HTR-8/SVneo (cell line): ENCODE results near the gene TNIK.
"Not testable (repeated sequence)": the region's sequence is repeated elsewhere in the genome, so short reads cannot be mapped to it uniquely, and the experiment has no call there.

Source experiments
- DNase-seq: peaks from one replicate; pipeline ENCODE4 v3.0.0; 2011; ENCODE audit warnings: low spot score, mixed read lengths; ENCODE audit not compliant: insufficient read length
- FAIRE-seq: peaks from 2 replicates; lab custom pipeline; 2011; peaks lifted over from hg19 to GRCh38; lab: Jason Lieb, UNC

TNIK gene

DNA sequence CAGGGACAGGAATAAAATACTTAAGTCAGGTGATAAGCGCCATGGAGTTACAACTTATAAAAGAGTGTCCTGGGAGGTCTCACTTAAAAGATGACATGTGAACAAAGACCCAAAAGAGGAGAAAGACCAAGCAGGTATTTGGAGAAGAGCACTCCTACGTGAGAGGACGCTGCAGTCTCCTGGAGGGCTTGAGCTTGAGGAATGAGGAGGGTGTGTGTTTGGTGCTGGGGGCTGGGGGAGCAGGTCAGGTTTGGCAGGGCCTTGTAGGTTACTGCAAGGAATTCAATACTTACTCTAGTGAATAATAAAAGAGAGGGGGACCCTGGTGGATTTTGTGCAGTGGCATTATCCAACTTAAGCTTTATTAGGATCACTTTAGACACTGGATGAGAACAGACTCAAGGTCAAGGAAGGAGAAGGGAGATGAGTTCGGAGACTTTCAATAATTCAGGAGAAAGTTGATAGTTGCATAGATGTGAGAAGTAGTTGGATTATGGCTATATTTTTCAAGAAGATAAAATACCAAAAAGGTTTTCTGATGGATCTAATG is 32.4 kb downstream of the TNIK start:
- FAIRE-seq (no peak), DNase-seq (no peak)

DNA sequence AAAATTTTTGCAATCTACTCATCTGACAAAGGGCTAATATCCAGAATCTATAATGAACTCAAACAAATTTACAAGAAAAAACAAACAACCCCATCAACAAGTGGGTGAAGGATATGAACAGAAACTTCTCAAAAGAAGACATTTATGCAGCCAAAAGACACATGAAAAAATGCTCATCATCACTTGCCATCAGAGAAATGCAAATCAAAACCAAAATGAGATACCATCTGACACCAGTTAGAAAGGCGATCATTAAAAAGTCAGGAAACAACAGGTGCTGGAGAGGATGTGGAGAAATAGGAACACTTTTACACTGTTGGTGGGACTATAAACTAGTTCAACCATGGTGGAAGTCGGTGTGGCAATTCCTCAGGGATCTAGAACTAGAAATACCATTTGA is 36.1 kb downstream of the TNIK start:
- not testable (repeated sequence) for FAIRE-seq, DNase-seq

DNA sequence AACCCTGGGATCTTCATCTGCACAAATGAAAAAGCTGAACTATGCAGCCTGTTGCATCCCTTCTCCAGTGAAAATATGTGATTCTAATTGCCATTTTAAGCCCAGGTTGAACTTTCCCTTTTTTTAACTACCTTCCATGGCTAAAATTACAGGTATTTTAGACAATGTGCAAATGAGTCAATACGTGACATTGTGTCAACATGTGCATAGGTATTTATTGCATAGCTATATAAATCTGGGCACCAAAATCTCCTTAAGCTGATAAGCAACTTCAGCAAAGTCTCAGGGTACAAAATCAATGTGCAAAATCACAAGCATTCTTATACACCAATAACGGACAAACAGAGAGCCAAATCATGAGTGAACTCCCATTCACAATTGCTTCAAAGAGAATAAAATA is 37.4 kb downstream of the TNIK start:
- FAIRE-seq, result not testable (repeated sequence)

DNA sequence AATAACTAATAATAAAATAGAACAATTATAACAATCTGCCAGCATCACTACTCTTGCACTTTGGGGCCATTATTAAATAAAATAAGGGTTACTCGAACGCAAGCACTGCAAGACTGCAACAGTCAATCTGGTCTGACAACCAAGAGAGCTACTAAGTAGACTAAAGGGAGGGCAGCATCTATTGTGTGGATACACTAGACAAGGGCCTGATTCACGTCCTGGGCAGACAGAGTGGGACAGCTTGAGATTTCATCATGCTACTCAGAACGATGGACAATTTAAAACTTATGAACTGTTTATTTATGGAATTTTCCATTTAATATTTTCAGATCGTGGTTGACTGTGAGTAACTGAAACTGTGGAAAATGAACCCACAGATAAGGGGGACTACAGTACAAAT is 39.5 kb downstream of the TNIK start:
- DNase-seq (no peak), FAIRE-seq (no peak)

More for the DNA sequence above, 37.4 kb downstream of the TNIK start:
- not testable (repeated sequence) for DNase-seq

DNA sequence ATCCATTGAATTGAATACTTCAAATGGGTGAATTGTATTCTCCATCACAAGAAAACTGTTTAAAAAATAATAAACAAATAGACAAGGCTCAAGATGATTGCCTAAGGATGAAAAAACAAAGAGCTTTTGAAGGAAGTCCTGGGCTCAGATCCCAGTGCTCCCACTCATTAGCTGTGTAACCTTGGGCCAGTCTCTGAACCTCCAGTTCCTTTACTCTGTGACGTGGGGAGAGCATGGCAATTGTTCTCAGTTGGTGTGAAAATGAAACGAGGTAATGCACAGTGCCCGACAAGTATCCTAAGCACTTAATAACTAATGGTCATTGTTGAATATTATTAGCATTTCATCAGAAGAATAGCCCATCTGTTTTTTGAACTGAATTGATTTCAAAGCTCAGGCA is 40.7 kb downstream of the TNIK start:
- DNase-seq, result no peak
- no peak for FAIRE-seq

DNA sequence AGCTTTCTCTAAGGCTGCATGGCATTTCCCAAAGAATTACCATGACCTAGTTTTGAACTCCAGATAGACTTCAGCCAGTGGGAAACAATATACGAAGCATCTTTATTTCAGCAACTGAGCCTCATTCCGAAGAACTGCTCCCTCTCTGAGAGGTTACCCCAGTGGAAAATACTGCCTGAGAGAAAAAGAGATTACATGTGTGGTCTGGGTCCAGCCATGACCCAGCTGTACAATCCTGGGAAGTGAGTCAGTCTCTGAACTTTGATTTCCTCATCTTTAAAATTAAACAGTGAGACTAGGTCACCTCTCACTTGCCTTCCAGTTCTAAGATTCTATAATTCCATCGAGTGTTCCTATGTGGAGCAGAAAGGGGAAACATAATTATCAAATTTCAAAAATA is 42.4 kb downstream of the TNIK start:
- FAIRE-seq, result no peak

DNA sequence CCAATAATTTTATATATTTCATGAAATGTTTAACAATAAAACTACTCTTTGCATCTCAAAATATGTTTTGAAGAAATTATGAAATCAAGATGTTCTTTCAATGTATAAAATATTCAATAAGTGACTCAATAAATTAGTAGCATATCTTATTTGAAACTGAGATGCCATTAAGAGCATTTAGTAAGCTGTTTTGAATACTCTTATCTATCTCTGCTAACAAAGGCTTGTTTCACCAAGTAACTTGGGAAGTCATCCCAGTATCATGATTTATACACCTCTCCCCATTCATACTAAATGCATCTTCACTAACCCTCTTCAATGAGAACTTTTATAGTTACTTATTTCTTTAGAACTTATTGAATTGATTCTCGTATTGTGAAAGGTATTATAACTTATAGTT is 43.1 kb downstream of the TNIK start:
- no peak for FAIRE-seq
- DNase-seq, result no peak

More for the DNA sequence above, 42.4 kb downstream of the TNIK start:
- peak; percentile 18 for DNase-seq

DNA sequence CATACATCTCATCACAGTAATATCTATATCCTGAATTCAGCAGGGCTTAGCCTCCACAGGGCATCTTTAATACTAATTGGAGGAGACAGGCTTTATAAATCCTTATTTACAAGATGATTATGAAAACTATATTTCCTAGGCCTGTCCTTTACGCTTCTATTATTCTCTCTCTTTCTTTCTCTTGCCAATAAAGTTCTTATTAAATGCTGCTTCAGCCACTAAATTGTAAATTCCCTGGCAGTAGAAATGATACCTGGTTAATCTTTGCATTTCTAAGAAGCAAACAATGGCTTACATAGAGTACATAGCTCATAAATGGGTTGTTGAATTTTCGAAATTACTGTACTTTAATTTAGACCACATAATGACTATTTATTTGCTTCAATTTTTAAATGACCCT is 43.5 kb downstream of the TNIK start:
- DNase-seq, result no peak
- FAIRE-seq, result no peak

DNA sequence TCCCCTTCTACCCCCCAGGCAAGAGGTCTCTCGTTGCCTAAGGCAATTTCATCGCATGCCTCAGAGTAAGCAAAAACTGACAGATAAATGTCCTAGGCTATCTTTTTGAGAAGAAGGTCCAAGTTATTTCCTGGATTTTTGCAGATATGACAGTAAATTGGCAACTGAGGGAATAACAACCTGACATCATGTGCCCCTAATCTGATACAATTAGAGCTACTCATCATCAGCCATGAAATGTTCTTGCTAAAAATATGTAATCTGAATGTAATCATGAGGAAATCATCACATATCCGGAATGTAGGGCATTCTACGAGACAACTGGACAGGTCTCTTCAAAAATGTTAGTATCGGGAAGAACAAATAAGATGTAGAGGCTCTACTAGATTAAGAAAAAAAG is 44.1 kb downstream of the TNIK start:
- no peak for FAIRE-seq
- no peak for DNase-seq

DNA sequence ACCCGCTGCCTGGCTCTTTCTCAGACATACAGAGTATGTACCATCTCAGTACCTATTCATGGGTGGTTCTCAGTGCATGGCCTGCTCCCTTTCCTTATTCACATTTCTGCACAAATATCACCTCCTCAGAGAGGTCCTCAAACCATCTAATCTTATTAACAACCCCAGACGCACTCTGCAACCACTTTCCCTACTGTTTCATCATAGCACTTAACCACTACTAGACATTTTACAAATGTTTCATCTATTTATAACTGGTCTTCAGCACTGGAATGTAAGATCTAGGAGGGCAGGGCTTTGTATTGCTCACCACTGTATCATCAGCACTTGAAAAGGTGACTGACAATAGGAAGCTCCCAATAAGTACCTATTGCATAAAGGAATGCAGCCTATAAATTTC is 45.1 kb downstream of the TNIK start:
- no peak for DNase-seq
- no peak for FAIRE-seq

DNA sequence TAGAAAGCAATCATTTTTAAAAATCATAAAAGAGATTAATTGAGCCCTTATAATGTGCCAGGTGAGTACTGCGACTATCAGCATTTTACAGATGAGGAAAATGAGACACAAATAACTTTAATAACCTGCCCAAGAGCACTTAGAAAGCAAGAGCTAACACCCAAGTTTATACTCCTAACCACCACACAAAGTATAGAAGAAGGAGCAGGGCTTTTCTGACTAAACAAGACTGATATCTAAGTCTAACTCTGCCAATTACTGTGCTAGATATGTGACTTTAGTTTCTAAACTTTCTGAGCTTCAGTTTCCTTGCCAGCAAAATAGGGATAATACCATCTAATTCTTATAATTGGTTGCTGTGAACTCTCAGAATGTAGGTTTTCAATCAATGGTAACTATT is 47.7 kb downstream of the TNIK start:
- FAIRE-seq, result no peak

DNA sequence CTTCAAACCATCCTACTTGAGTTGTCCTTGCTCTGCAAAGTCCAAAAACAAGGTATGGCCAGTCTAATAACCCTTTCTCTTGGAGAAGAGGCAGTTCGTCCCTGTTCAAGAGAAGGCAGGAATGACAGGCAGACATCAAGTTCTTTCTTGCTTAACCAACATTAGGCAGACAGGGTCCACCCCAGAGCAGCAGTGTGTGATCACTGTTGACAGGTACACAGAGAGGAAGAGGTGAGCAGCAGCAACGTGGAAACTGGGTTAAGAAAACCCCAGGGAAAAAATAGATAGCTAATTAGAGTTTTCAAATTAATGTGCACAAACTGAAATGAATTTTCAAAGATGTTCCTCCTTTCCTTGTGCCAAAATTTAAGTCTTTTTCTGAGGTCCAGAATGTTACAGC is 48.2 kb downstream of the TNIK start:
- no peak for FAIRE-seq

More for the DNA sequence above, 47.7 kb downstream of the TNIK start:
- DNase-seq, result no peak

DNA sequence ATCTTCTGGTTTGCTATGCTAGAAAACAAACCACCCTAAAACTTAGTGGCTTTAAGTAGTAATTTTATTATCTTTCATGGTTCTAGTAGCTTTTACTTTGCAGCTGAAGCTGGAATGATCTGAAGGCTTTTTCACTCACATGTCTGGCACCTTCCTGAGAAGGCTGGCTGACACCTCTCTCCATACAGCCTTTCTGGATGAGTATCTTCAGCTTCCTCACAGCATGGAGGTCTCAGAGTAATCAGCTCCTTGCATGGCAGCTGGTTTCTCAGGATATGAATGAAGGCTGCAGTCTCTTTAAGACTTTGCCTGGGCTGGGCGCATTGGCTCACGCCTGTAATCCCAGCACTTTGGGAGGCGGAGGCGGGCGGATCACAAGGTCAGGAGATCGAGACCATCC is 50.0 kb downstream of the TNIK start:
- DNase-seq (no peak), FAIRE-seq (no peak)

More for the DNA sequence above, 48.2 kb downstream of the TNIK start:
- DNase-seq, result no peak

DNA sequence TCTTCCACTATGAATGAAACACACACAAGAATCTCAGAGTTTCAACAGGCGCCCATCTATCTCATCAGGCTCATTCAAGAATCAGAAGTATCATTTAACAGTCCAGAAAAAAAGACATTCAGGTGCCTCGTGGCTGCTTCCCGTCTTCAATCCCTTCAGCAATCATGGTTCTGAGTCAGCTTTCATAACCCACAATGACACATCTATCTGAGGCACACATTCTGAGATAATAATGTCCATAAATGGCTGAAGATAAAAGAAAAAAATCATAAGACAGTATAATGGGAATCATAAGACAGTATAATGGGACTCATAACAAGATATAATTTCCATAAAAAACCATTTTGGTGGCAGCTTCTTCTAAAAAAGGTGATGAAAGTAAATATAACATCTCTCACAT is 52.4 kb downstream of the TNIK start:
- no peak for FAIRE-seq
- peak; percentile 46 for DNase-seq

DNA sequence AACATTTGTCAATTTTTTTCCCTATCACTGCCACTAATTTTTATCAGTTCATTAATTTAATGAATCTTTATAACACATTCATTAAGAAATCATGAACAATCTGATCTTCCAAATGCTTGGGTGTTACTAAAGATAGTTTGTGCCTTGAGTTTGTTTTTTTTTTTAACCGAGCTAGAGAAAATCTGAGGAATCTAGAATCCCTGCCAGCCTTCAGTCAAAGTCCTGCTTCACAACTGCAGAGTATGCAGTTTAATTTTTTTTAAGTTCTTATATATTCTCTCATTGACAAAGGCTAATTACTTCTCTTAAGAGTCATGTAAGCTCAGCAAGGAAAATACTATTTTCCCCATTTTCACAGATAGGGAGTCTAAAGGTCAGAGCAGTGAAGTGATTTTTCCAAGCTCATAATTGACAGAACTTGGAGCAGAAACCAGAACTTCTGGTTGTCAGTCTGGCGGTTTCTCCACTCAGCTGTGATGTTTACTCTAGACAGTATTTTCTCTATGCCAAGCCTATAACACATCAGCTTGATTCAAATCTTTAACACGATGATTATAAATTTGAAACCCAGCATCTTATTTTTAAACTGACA is 55.7 kb downstream of the TNIK start:
- FAIRE-seq (no peak), DNase-seq (no peak)

DNA sequence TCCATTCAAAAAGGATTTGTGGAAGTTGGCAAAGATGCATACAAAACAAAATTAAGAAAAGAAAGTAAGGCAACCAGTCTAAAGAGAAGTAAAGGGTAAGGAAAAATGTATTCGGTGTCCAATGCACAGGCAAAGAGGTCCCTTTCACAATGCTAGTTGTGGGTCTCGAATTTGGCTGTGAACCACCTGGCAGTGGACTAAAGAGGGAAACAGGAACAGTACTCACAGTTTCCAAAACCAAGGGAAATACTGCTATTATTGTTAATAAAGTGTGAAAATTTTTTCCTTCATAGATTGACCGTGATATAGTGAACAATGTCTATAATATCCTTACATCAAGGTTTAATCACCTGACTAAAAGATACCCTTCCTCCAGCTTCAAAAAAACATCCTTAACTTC is 57.9 kb downstream of the TNIK start:
- no peak for DNase-seq
- FAIRE-seq, result no peak

DNA sequence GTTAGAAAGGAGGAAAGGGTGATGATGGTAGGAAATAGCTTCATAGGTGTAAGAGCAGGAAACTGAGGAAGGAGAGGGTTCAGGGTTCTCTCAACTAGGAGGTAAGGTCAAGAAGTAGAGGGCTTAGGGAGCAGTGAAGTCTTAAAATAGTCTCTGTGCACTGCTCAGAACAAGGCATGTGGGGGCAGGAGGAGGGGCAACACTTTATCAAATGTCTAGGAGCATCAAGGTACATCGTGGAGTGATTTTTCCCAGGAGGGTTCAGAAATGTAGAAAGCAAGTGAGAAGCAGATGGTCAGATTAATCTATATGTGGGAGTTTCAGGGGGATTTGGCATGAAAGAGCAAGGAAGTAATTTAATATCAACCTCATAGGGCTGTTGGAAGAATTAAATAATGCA is 58.8 kb downstream of the TNIK start:
- no peak for FAIRE-seq
- DNase-seq, result no peak

DNA sequence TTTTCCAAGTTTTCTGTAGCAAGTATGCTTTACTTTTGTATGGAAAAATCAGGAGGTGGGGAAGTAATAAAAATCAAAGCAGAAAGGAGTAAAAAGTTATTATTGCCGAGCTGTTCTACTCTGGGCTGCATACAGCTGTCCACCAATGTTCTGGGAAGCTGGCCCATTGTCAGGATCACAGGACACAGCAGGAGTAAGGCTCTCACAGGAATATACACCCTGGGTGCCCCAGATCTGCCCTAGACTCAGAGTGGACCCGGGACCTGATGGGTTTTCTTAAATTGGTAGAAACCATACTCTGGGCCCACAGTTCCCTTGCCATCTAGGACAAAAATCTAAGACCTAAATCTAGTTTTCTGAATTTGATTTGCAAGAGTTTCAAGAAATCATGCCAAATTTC is 60.4 kb downstream of the TNIK start:
- FAIRE-seq, result no peak
- DNase-seq, result no peak

DNA sequence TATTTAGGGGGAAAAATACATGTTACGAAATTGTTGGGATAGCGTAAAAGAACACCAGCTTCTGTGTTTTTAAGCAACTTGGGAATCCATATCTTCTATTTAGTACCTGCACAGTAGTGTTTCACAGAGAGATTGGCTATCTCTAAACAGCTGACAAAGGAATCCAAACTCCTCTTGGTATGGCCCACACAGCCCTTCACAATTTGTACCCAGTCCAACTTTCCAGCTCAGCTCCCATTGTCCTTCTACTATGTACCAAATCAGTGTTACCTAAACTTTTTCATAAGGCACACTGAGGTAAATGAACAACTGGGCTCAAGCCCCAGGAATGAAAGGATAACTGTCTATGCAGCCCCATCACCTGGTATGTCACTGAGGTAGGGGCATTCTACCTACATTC is 61.9 kb downstream of the TNIK start:
- FAIRE-seq, result no peak
- DNase-seq, result no peak

DNA sequence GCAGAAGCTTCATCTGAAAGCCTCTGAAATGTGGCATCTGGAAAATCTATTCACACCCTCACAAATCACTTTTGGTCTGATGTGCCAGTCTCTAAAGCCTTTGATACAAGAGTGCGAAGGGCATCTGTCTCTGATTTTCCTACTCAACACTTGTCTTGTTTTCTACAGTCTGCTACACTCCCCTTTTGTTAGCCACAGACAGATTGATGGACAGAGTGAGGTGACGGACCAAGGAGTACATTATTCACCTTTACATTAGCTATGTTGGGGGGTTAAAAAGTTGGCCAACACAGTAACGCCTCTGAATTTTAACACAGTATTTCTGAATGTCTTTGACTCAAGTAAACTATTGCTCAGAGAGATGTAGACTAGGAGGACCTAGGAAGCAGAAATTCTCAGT is 63.1 kb downstream of the TNIK start:
- peak; percentile 13 for FAIRE-seq
- no peak for DNase-seq

DNA sequence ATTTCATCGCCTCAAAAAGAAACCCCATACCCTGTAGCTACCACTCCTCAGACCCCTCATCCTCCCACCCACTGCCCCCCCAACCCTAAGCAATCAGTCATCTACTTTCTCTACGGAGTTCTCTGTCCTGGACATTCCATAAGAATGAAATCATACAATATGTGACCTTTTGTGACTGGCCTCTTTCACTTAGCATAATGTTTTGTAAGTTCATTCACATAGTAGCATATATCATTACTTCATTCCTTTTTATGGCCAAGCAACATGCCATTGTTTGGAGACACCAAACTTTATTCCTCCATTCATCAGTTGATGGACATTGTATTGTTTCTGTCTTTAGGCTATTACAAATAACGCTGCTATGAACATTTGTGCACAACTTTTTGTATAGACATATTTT is 64.2 kb downstream of the TNIK start:
- FAIRE-seq (peak; percentile 84), DNase-seq (no peak)

DNA sequence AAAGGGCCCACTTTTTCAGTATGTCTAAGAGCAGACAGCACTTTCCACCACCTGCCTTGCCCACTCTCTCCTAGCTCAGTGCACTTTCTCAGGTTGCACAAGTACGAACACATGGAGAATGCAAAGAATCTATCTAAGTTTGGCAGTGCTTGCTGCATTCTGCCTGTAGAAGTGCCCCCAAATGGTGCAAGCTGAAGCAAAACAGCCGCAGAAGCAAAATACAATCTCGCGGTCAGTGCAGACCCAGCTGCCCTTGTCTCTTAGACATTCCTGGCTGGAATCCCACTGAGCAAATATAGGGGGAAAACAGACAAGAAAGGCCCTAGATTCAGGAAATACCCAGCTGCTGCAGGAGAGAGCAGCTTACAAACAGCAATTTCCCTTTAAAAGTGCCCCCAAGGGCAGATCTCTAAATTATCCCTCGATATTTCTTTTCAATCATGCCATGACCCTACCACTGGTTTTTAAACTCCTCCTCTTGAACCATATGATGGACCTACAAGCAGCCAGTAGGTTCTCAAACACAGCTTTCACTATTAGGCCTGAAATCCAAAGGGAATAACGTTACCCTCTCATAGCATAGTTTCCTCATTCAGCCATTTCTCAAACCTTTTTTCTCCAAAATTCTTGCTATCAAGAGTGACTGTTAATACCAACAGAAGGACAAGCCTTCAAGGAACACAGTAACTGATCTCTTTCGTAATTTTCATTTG is 67.0 kb downstream of the TNIK start:
- FAIRE-seq (no peak), DNase-seq (no peak)
